Activated T-cell treated with anti-CD3 and anti-CD28 coated beads, Interleukin-2, amount 50 U/mL, for 4 hours (primary cell): ENCODE data around the gene DNAJC11. TPM values are rescaled to one million over a fixed set of nuclear protein-coding genes. Genes with fewer than 3 reads are reported as not detected.

Experiments used
- ATAC-seq, 2 donors: fragments of 200-7000 bp; cut with Tn5 transposase; one replicate each; pipeline ENCODE4 v1.10.0; 2021
- DNase-seq: peaks from one replicate; pipeline ENCODE4 v3.0.0-alpha.2; 2020
- H3K27me3 Mint-ChIP-seq: one replicate; pipeline ENCODE4 v1.8.0; 2021; ENCODE audit warnings: low read depth, mixed read lengths
- H3K36me3 Mint-ChIP-seq: one replicate; pipeline ENCODE4 v1.8.0; 2022; ENCODE audit warnings: mixed read lengths; ENCODE audit not compliant: insufficient read depth
- H3K4me1 Mint-ChIP-seq: one replicate; pipeline ENCODE4 v1.8.0; 2021; ENCODE audit warnings: low read depth, mixed read lengths
- H3K4me3 Mint-ChIP-seq: one replicate; pipeline ENCODE4 v1.8.0; 2021; ENCODE audit warnings: mild to moderate bottlenecking, moderate library complexity, mixed read lengths
- H3K9me3 Mint-ChIP-seq: one replicate; pipeline ENCODE4 v1.8.0; 2021; ENCODE audit warnings: mixed read lengths
- total RNA-seq, 3 donors: library from RNA; stranded (reverse); gene quantifications; one replicate each; pipeline ENCODE4 v1.2.1, GENCODE V29; 2021

DNAJC11 gene
- total RNA-seq, 3 donors from 2014 or later: 84.7 to 99.7 (median 92.8) TPM

DNA sequence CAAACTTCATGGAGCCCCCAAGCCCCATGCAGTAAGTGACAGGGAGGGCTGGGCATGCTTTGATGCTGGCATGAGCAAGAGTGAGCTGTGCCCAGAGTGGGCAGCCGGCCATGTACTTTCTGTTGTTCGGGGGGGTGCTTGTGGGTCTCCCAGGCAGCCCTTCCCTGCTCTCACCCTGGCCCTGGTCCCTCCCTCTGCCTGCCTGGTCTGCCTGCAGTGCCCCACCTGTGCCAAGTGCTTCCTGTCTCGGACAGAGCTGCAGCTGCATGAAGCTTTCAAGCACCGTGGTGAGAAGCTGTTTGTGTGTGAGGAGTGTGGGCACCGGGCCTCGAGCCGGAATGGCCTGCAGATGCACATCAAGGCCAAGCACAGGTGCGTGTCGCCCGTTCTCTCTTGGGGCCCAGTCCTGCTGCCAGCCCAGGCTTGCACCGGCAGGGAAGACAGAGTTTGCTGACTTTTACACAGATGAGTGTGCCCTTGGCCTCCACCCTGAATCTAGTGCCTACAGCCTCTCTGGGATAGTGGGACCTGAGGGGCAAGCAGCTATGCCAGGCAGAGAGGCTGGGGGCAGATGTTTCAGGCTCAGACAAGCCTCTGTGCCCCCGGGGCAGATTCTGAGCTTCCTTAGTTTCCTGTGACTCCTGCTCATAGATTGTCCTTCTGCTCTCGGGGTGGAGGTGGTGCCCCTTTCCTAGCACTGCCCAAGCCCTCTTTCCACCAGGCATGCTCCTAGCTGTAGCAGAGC is 114.2 kb downstream of the DNAJC11 start:
- Mint-ChIP-seq H3K36me3 (peaks cover 4% of the 10 kb centered on the region), H3K4me1 (peaks cover 14% of the 10 kb centered on the region), H3K4me3 (no peak overlapping the region), H3K9me3 (no peaks in the 10 kb centered on the region), H3K27me3 (no peaks in the 10 kb centered on the region)
- DNase-seq (no peak), ATAC-seq (no peak)

DNA sequence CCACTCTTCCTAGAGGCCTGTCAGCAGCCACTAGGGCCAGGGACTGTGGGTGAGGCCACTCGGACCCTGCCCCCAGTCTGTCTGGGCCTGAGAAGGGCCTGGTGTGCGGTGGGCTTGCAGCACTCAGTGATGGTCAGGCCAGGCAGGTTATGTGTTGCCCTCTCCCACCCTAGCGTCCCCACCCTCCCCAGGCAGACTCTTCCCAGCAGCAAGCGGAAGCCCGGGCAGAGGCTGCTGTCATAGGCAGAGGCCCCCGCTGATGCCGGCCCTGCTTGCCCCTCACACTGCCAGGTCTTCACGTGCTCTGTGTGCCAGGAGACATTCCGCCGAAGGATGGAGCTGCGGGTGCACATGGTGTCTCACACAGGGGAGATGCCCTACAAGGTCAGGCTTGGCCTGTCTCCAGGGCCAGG is 115.2 kb downstream of the DNAJC11 start:
- Mint-ChIP-seq H3K4me3 (no peak overlapping the region), H3K9me3 (no peaks in the 10 kb centered on the region), H3K27me3 (no peaks in the 10 kb centered on the region), H3K4me1 (peaks cover 24% of the 10 kb centered on the region), H3K36me3 (peaks cover 4% of the 10 kb centered on the region)
- no peak for DNase-seq
- ATAC-seq: no peak

GRCh38 chr1:6585841-6586240 is 115.8 kb downstream of the DNAJC11 start:
- H3K36me3 Mint-ChIP-seq: peaks cover 4% of the 10 kb centered on the region
- peaks cover 27% of the 10 kb centered on the region for H3K4me1 Mint-ChIP-seq
- no peak for DNase-seq

DNA sequence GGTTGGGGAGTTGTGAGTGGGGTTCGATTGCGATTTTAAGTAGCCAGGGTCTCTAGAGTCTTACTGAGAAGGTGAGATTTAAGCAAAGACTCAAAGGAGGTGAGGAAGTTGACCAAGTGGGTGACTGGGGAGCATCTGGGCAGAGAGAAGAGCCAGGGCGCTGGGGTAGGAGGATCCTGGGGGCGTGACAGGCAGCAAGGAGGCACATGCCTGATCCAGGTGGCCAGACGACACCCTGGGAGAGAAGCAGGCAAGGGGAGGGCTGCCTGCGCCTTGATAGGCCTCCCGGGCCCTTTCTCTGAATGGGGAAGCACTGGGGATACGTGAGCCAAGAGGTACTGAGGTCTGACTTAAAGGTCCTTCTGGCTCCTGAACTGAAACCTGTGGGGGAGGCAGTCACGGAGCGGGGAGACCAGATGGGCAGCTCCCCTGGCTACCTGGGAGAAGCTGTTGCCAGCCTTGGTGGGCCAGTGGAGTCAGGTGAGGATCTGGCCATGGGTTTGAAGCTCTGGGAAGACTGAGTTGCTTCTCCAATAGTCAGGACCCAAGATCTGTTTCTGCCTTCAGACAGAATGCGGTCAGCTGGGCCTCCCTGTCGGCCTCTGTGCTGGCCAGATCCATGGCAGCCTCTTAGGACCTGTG is 116.4 kb downstream of the DNAJC11 start:
- no peaks in the 10 kb centered on the region for H3K27me3 Mint-ChIP-seq
- peaks cover 33% of the 10 kb centered on the region for H3K4me1 Mint-ChIP-seq
- DNase-seq (no peak), ATAC-seq (no peak)
- no peak overlapping the region for H3K4me3 Mint-ChIP-seq
- no peaks in the 10 kb centered on the region for H3K9me3 Mint-ChIP-seq
- H3K36me3 Mint-ChIP-seq: peaks cover 4% of the 10 kb centered on the region

More at GRCh38 chr1:6585841-6586240, 115.8 kb downstream of the DNAJC11 start:
- H3K27me3 Mint-ChIP-seq: no peaks in the 10 kb centered on the region
- no peak for ATAC-seq
- H3K4me3 Mint-ChIP-seq: no peak overlapping the region
- no peaks in the 10 kb centered on the region for H3K9me3 Mint-ChIP-seq

Other genes with a start within 250 kb of the DNAJC11 start
- gene TNFRSF25, start 235.6 kb downstream of the DNAJC11 start, total RNA-seq: 100 to 1,000 TPM; 137 to 149 (median 145) TPM
- 1 to 10 TPM; 1.2 to 2.1 (median 1.4) TPM for gene PLEKHG5, start 210.1 kb downstream of the DNAJC11 start, total RNA-seq
- 10 to 100 TPM; 69.3 to 80.2 (median 76.5) TPM for gene NOL9, start 147.3 kb downstream of the DNAJC11 start, total RNA-seq
- gene TAS1R1, start 146.5 kb downstream of the DNAJC11 start, total RNA-seq: not detected
- gene ZBTB48, start 121.8 kb downstream of the DNAJC11 start, total RNA-seq: 10 to 100 TPM; 32.1 to 37.6 (median 33.7) TPM
- gene KLHL21, start 98.9 kb downstream of the DNAJC11 start, total RNA-seq: 10 to 100 TPM; 49.5 to 54.9 (median 51.4) TPM
- gene PHF13, start 88.1 kb downstream of the DNAJC11 start, total RNA-seq: 10 to 100 TPM; 10.5 to 14.4 (median 10.9) TPM
- 10 to 100 TPM; 16.7 to 19.5 (median 19.1) TPM for gene THAP3, start 76.9 kb downstream of the DNAJC11 start, total RNA-seq
- 10 to 100 TPM; 47.5 to 50.3 (median 47.7) TPM for gene CAMTA1, start 83.6 kb upstream of the DNAJC11 start, total RNA-seq